H1 (cell line): ENCODE results near the gene ADAMTS14. TPM values are rescaled to one million over a fixed set of nuclear protein-coding genes. Genes with fewer than 3 reads are reported as not detected.

ENCODE experiments used
- CHD7 ChIP-seq: fragments of 300-600 bp; sonication (generic); IDR thresholded peaks from 2 replicates; pipeline ENCODE4 v1.7.1; 2012; ENCODE audit warnings: low read length, moderate library complexity, mild to moderate bottlenecking, inconsistent platforms; ENCODE audit not compliant: insufficient replicate concordance
- KDM1A ChIP-seq: fragments of 200-600, 300-600 bp; sonication (generic); IDR thresholded peaks from 2 replicates; pipeline ENCODE4 v1.7.1; 2016; ENCODE audit warnings: mild to moderate bottlenecking, low read length, borderline replicate concordance
- RAD21 ChIP-seq, 2 experiments: IDR thresholded peaks in 1 of 2; conservative IDR thresholded peaks in 1 of 2; 2 replicates each; pipeline ENCODE4 v1.6.1; 2011; ENCODE audit warnings: low read depth in 2 of 2, low read length in 2 of 2, improper control_type of control experiment in 1 of 2, inconsistent platforms in 1 of 2, mild to moderate bottlenecking in 1 of 2, moderate library complexity in 1 of 2
- TAF7 ChIP-seq: optimal IDR thresholded peaks from 2 replicates; pipeline ENCODE3; 2011; ENCODE audit warnings: low read depth, mild to moderate bottlenecking, inconsistent platforms, low read length, moderate library complexity, borderline replicate concordance
- TEAD4 ChIP-seq: IDR thresholded peaks from 2 replicates; pipeline ENCODE4 v1.6.1; 2012; ENCODE audit warnings: low read depth, low read length, inconsistent platforms, mixed read lengths
- polyA plus RNA-seq, 7 experiments: library from polyadenylated mRNA; depleted of rRNA in 3 of 7; stranded (reverse) in 5 of 7; unstranded in 2 of 7; fragments of >200 nt in 5 of 7; fragments of 200-250 nt in 2 of 7; gene quantifications; 1 replicate in 5 of 7; 2 replicates in 1 of 7; 4 replicates in 1 of 7; pipeline versions ENCODE4 v1.2.1 to v1.2.3, GENCODE V29; 2011 to 2013; ENCODE audit warnings: missing spikeins in 2 of 7, mixed read lengths in 2 of 7
- total RNA-seq: library from RNA; stranded (reverse); fragmentation: NEBNext Ultra II Directional; extraction: Animal tissue kit (Norgen Biotek cat#: 25700); gene quantifications from 2 replicates; pipeline ENCODE4 v1.2.1, GENCODE V29; 2021

The ADAMTS14 gene
- total and polyA plus RNA-seq, 2 of the 8 experiments (the other 6 are each of a cell fraction or from before 2014, with no cell fraction given), result 2.0 to 2.3 TPM

- TF ChIP-seq CHD7 (no peak), KDM1A (no peak), RAD21 (IDR thresholded peaks at IDR 0.05 in 1 of 2, conservative IDR thresholded peaks at IDR 0.05 in 1 of 2; ENCODE audit: low read depth in 2 of 2, low read length in 2 of 2) (no peak), TAF7 (no peak), TEAD4 (no peak)
These were observed 112.9 kb downstream of the ADAMTS14 start, which contains the start of gene TBATA (continued) for GRCh38 chr10:70785190-70785589.
